GM11168 (cell line): Measurements from ENCODE around the gene ACKR3.

ENCODE experiments used
- in situ Hi-C: fragments of 300-500 bp; cut with MboI; formaldehyde crosslinking; loops from one replicate; pipeline ENCODE4 v1.12.0; 2022; ENCODE audit warnings: low sequenced_read_pairs; ENCODE audit not compliant: unreplicated experiment

The ACKR3 gene

GRCh38 chr2:236569573-236569973, at the start of gene ACKR3:
Gene ACKR3 (plus strand): TSS chr2:236569825. CDS start chr2:236580466, 10,641 bp downstream.
- in situ Hi-C loops = loop anchor here (5.0 kb wide), 1 partner anchor 52 kb away; no protein-coding TSS in a partner anchor

GRCh38 chr2:236521556-236521955, 48.1 kb upstream of the ACKR3 start:
- in situ Hi-C loops = no loop called here

GRCh38 chr2:236523249-236523648, 46.4 kb upstream of the ACKR3 start:
- in situ Hi-C loops = no loop called here

GRCh38 chr2:236525411-236525997, 44.1 kb upstream of the ACKR3 start:
- in situ Hi-C loops = no loop called here

- in situ Hi-C loops = no loop called here
Measured at GRCh38 chr2:236526455-236527158, 43.0 kb upstream of the ACKR3 start.

- in situ Hi-C loops = no loop called here
Measured at GRCh38 chr2:236527159-236527630, 42.4 kb upstream of the ACKR3 start.

- in situ Hi-C loops = no loop called here
Measured at GRCh38 chr2:236529606-236530005, 40.0 kb upstream of the ACKR3 start.

GRCh38 chr2:236530512-236530911, 39.1 kb upstream of the ACKR3 start:
- in situ Hi-C loops = no loop called here

GRCh38 chr2:236531195-236531594, 38.4 kb upstream of the ACKR3 start:
- in situ Hi-C loops = no loop called here

GRCh38 chr2:236531996-236532395, 37.6 kb upstream of the ACKR3 start:
- in situ Hi-C loops = no loop called here

GRCh38 chr2:236533343-236533742, 36.3 kb upstream of the ACKR3 start:
- in situ Hi-C loops = no loop called here

- in situ Hi-C loops = no loop called here
Measured at GRCh38 chr2:236535024-236535423, 34.6 kb upstream of the ACKR3 start.

- in situ Hi-C loops = no loop called here
Measured at GRCh38 chr2:236536727-236537398, 32.8 kb upstream of the ACKR3 start.

GRCh38 chr2:236538242-236538641, 31.4 kb upstream of the ACKR3 start:
- in situ Hi-C loops = no loop called here

GRCh38 chr2:236541008-236541562, 28.5 kb upstream of the ACKR3 start:
- in situ Hi-C loops = no loop called here

- in situ Hi-C loops = no loop called here
Measured at GRCh38 chr2:236544362-236544761, 25.3 kb upstream of the ACKR3 start.

GRCh38 chr2:236545248-236545658, 24.4 kb upstream of the ACKR3 start:
- in situ Hi-C loops = no loop called here

GRCh38 chr2:236545814-236546480, 23.7 kb upstream of the ACKR3 start:
- in situ Hi-C loops = no loop called here

- in situ Hi-C loops = no loop called here
Measured at GRCh38 chr2:236546561-236547002, 23.0 kb upstream of the ACKR3 start.

GRCh38 chr2:236547725-236548124, 21.9 kb upstream of the ACKR3 start:
- in situ Hi-C loops = no loop called here
